K562 (cell line): ENCODE results near the gene RAB17. TPM values are rescaled to one million over a fixed set of nuclear protein-coding genes. Genes with fewer than 3 reads are reported as not detected.

ENCODE experiments used
- ATAC-seq: fragments of 200-7000 bp; cut with Tn5 transposase; 3 replicates; pipeline ENCODE4 v1.9.1; 2020; ENCODE audit warnings: moderate library complexity
- BruUV-seq: library from RNA; stranded (reverse); fragments of 400-500 nt; replicated peaks from 2 replicates; lab custom pipeline; 2021; lab: Mats Ljungman, UMichigan
- CTCF ChIA-PET: fragments of 300-600 bp; formaldehyde crosslinking; extraction: SDS; loops from one replicate; lab custom pipeline; 2021; ENCODE audit warnings: low intra/inter-chr PET ratio; lab: Yijun Ruan, JAX
- POLR2A ChIA-PET: fragments of 300-600, 350-650 bp; sonication (Branson Sonifier 250); formaldehyde crosslinking; extraction: SDS; loops from one replicate; lab custom pipeline; 2021; ENCODE audit warnings: antibody characterized with exemption, inconsistent platforms; lab: Yijun Ruan, JAX
- DNase-seq, 4 experiments: peaks; one replicate each; pipeline versions ENCODE4 v3.0.0 to v3.0.0-alpha.2; 2011 to 2018; ENCODE audit warnings: low spot score in 3 of 4, mixed read lengths in 3 of 4; ENCODE audit errors: extremely low read depth in 1 of 4
- FAIRE-seq: peaks from 2 replicates; lab custom pipeline; 2011; peaks lifted over from hg19 to GRCh38; lab: Jason Lieb, UNC
- H2AFZ ChIP-seq: 2 replicates; pipeline ENCODE4 v1.6.0; 2011; ENCODE audit warnings: low read depth, low read length, control low read depth, inconsistent platforms
- H3K27ac ChIP-seq: fragments of 200-600 bp; 3 replicates; pipeline ENCODE4 v1.8.0; 2011; ENCODE audit warnings: low read depth, mild to moderate bottlenecking, control low read depth, inconsistent platforms, low read length, moderate library complexity, mixed read lengths; ENCODE audit errors: extremely low read depth
- H3K27me3 ChIP-seq, 2 experiments: fragments of 300-600 bp in 1 of 2; 2 replicates in 1 of 2; 3 replicates in 1 of 2; pipeline versions ENCODE4 v1.6.0 to v1.8.0; 2011; ENCODE audit warnings: inconsistent platforms in 2 of 2, low read length in 2 of 2, mild to moderate bottlenecking in 1 of 2, mixed read lengths in 1 of 2, moderate library complexity in 1 of 2; ENCODE audit not compliant: control insufficient read depth in 2 of 2, insufficient read depth in 2 of 2
- H3K36me3 ChIP-seq: fragments of 300-600 bp; 3 replicates; pipeline ENCODE4 v1.8.0; 2011; ENCODE audit warnings: mild to moderate bottlenecking, low read length, inconsistent platforms; ENCODE audit not compliant: control insufficient read depth, insufficient read depth
- H3K4me1 ChIP-seq, 2 experiments: fragments of 200-600 bp in 1 of 2; replicated peaks in 1 of 2; 2 replicates in 1 of 2; 3 replicates in 1 of 2; pipeline versions ENCODE4 v1.5.1 to v1.8.0; 2011; ENCODE audit warnings: inconsistent platforms in 2 of 2, low read length in 2 of 2, mild to moderate bottlenecking in 1 of 2, mixed read lengths in 1 of 2, moderate library complexity in 1 of 2; ENCODE audit not compliant: control insufficient read depth in 2 of 2, insufficient read depth in 2 of 2
- H3K4me2 ChIP-seq: 2 replicates; pipeline ENCODE4 v1.6.1; 2011; ENCODE audit warnings: low read length, control low read depth, inconsistent platforms, mixed read lengths; ENCODE audit not compliant: insufficient read depth
- H3K4me3 ChIP-seq: fragments of 200-600 bp; sonication (generic), shearing (Covaris generic); 2 replicates; pipeline ENCODE4 v1.5.1; 2016; ENCODE audit warnings: control low read depth, inconsistent platforms
- H3K79me2 ChIP-seq: fragments of 200-600 bp; 3 replicates; pipeline ENCODE4 v1.8.0; 2011; ENCODE audit warnings: low read length, inconsistent platforms; ENCODE audit not compliant: control insufficient read depth, insufficient read depth
- H3K9ac ChIP-seq, 2 experiments: 2 replicates each; pipeline versions ENCODE4 v1.6.0 to v1.6.1; 2011; ENCODE audit warnings: low read depth in 2 of 2, low read length in 2 of 2, control low read depth in 1 of 2, inconsistent platforms in 1 of 2, mild to moderate bottlenecking in 1 of 2, mixed read lengths in 1 of 2; ENCODE audit not compliant: insufficient read depth in 1 of 2
- H3K9me1 ChIP-seq: one replicate; pipeline ENCODE4 v1.6.0; 2011; ENCODE audit warnings: inconsistent platforms, mild to moderate bottlenecking, low read length, moderate library complexity; ENCODE audit not compliant: control insufficient read depth, insufficient read depth
- H3K9me3 ChIP-seq: replicated peaks from 2 replicates; pipeline ENCODE4 v1.5.1; 2011; ENCODE audit warnings: low read depth, low read length, inconsistent platforms; ENCODE audit not compliant: control insufficient read depth, insufficient read depth
- H4K20me1 ChIP-seq: replicated peaks from 2 replicates; pipeline ENCODE4 v1.6.1; 2011; ENCODE audit warnings: low read length, inconsistent platforms, mixed read lengths; ENCODE audit not compliant: control insufficient read depth, insufficient read depth
- CCAR2 ChIP-seq: fragments of 200-400 bp; formaldehyde crosslinking; IDR thresholded peaks from 2 replicates; pipeline ENCODE4 v1.6.1; 2017; ENCODE audit warnings: mild to moderate bottlenecking, low read depth, low read length
- CREB1 ChIP-seq, 2 experiments: sonication (generic) in 1 of 2; formaldehyde crosslinking in 1 of 2; IDR thresholded peaks; 2 replicates each; pipeline versions ENCODE4 v1.6.1 to v1.8.0; 2012 to 2022; ENCODE audit warnings: inconsistent platforms in 1 of 2, mild to moderate bottlenecking in 1 of 2, missing genetic modification reagents in 1 of 2, moderate library complexity in 1 of 2
- ESRRB ChIP-seq: fragments of 250-450 bp; sonication (Bioruptor Pico); IDR thresholded peaks from 2 replicates; pipeline ENCODE4 v1.5.0; 2020; ENCODE audit warnings: mild to moderate bottlenecking, moderate library complexity, borderline replicate concordance
- KDM4B ChIP-seq, 2 experiments: fragments of 450-650 bp in 1 of 2; sonication (generic) in 1 of 2; IDR thresholded peaks; 2 replicates each; pipeline ENCODE4 v1.6.1; 2016 to 2017; ENCODE audit warnings: borderline replicate concordance in 2 of 2, antibody characterized with exemption in 1 of 2, low read depth in 1 of 2, mild to moderate bottlenecking in 1 of 2
- TEAD2 ChIP-seq: fragments of 450-650 bp; IDR thresholded peaks from 2 replicates; pipeline ENCODE4 v1.6.1; 2016; ENCODE audit warnings: missing genetic modification characterization, control low read depth, missing compliant biosample characterization
- TRIM24 ChIP-seq, 2 experiments: fragments of 450-650 bp; IDR thresholded peaks; 2 replicates each; pipeline ENCODE4 v1.6.1; 2016
- ZNF282 ChIP-seq: sonication (generic); formaldehyde crosslinking; IDR thresholded peaks from 2 replicates; pipeline ENCODE4 v1.8.1; 2023; ENCODE audit warnings: missing genetic modification reagents
- ZNF717 ChIP-seq: fragments of 250-450 bp; sonication (Bioruptor Pico); IDR thresholded peaks from 2 replicates; pipeline ENCODE4 v1.5.0; 2021
- WGBS: fragments of 100-300 bp; shearing (Covaris generic); methylation state at CpG from one replicate; pipeline ENCODE4 v1.1.6; 2016; ENCODE audit warnings: low coverage, mixed read lengths; ENCODE audit not compliant: insufficient coverage; ENCODE audit errors: missing lambda C conversion rate; 5-methylcytosine and 5-hydroxymethylcytosine counted together
- in situ Hi-C: fragments of 300-500 bp; cut with MboI; formaldehyde crosslinking; loops from 4 replicates; pipeline ENCODE4 v1.15.0; 2018; ENCODE audit warnings: inconsistent platforms, mixed read lengths
- intact Hi-C: fragments of 100-400 bp; cut with micrococcal nuclease; formaldehyde crosslinking; loops from 2 replicates; pipeline ENCODE4 v1.14.2; 2022
- polyA plus RNA-seq, 8 experiments: library from polyadenylated mRNA; depleted of rRNA in 4 of 8; stranded (reverse) in 5 of 8; unstranded in 3 of 8; fragments of >200 nt; fragmentation: Nextera tagmentation in 2 of 8; fragmentation: Illumina TruSeq in 1 of 8; extraction: Ambion mirVana in 2 of 8; extraction: Trizol in 1 of 8; gene quantifications; 2 replicates each; pipeline versions ENCODE4 v1.2.1 to v1.2.3, GENCODE V29; 2011 to 2014; ENCODE audit warnings: inconsistent platforms in 1 of 8, missing spikeins in 1 of 8
- total RNA-seq, 7 experiments: library from RNA; depleted of rRNA in 6 of 7; stranded (reverse); fragments of >200 nt in 6 of 7; fragmentation: Illumina TruSeq in 2 of 7; extraction: Trizol in 2 of 7; gene quantifications; 2 replicates each; pipeline versions ENCODE4 v1.2.1 to v1.2.3, GENCODE V29; 2011 to 2021; ENCODE audit warnings: low replicate concordance in 1 of 7
- TF ChIP-seq, protein P1 (sequence below): fragments of 250-450 bp; sonication (Bioruptor Pico); IDR thresholded peaks from 2 replicates; pipeline ENCODE4 v1.9.0; 2021; ENCODE audit warnings: mild to moderate bottlenecking, inconsistent platforms
- TF ChIP-seq, protein P2 (sequence below): fragments of 250-450 bp; sonication (Bioruptor Pico); IDR thresholded peaks from 2 replicates; pipeline ENCODE4 v1.5.0; 2022; ENCODE audit warnings: mild to moderate bottlenecking
- TF ChIP-seq, protein P3 (sequence below), 3 experiments: IDR thresholded peaks in 2 of 3; conservative IDR thresholded peaks in 1 of 3; 2 replicates each; pipeline ENCODE4 v1.5.1; 2011 to 2012; ENCODE audit warnings: low read length in 3 of 3, mild to moderate bottlenecking in 3 of 3, control low read depth in 2 of 3, improper control_type of control experiment in 1 of 3, inconsistent platforms in 1 of 3, low read depth in 1 of 3, mixed read lengths in 1 of 3, moderate library complexity in 1 of 3; ENCODE audit not compliant: insufficient read depth in 2 of 3

Gene RAB17
- total and polyA plus RNA-seq, 9 of the 15 experiments (the other 6 are each of a cell fraction or from before 2014, with no cell fraction given): 0.13 TPM; not detected in 8

DNA sequence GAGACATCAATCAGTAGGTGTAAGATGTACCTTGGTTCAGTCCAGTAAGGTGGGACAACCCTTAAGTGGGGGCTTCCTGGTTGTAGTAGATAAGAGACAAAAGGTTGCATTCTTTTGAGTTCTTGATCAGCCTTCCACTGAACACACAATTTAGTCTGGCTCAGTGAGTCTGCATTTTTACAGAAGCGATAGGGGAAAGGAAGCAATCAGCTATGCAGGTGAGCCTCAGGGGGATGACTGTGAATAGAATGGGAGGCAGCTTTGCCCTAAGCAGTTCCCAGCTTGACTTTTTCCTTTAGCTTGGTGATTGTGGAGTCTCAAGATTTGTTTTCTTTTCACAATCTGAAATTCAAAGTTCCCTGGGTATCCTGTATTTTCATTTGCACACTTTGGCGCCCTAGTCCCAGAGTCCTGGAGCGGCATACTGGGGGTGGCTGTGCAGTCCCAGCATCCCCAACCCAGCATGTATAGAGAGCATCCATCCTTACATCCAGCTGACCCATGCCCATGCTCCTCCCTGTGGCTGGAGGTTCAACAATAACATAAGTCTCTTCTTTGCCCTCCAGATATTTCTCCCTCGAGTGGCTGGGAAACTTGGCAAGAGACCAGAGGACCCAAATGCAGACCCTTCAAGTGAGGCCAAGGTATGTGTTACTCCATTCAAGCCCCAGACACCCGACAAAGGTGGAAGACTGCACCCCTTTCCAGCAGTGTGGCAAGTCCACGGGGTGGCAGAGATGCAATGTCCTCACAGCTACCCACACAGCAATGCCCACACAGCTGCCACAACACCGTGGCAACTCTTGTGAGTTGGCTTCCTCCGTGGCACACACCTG, 44.3 kb downstream of the RAB17 start (continued):
- TF ChIP-seq, protein P1, sequence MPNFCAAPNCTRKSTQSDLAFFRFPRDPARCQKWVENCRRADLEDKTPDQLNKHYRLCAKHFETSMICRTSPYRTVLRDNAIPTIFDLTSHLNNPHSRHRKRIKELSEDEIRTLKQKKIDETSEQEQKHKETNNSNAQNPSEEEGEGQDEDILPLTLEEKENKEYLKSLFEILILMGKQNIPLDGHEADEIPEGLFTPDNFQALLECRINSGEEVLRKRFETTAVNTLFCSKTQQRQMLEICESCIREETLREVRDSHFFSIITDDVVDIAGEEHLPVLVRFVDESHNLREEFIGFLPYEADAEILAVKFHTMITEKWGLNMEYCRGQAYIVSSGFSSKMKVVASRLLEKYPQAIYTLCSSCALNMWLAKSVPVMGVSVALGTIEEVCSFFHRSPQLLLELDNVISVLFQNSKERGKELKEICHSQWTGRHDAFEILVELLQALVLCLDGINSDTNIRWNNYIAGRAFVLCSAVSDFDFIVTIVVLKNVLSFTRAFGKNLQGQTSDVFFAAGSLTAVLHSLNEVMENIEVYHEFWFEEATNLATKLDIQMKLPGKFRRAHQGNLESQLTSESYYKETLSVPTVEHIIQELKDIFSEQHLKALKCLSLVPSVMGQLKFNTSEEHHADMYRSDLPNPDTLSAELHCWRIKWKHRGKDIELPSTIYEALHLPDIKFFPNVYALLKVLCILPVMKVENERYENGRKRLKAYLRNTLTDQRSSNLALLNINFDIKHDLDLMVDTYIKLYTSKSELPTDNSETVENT (CRISPR knock-in tag): no peak

DNA sequence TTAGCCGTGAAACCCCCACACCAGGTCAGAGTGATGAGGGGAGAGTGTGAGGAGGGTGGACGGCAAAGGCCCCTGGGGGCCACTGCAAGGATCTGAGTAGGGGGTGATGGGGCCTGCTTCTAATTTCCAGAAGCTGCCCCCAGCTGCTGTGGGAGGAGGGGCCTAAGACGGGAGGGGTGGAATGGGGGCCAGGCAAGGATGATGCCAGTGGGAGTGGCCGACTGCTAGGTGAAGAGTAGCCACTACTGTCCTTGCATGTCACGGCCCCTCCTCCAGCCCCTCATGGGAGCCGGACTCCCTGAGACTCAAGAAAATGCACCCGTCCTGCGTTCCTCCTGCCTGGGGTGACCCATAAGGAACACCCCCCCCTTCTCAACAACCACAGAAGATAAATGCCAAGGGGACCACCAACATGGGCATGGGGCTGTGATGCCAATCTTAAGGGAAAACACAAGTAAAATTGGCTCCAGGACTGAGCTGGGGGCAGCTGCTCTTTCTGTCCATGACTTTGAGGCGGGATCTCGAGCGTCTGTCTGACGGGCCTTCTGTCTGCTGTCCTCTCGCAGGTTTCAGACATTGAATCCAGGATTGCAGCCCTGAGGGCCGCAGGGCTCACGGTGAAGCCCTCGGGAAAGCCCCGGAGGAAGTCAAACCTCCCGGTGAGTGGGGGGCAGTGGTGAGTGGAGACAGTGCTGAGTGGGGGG, 48.4 kb downstream of the RAB17 start:
- POLR2A ChIA-PET: interaction anchor here (0.7 kb wide), 1 partner anchor 618 kb away, joined by 4 read pairs; no protein-coding TSS in a partner anchor
- Histone ChIP-seq H3K27ac (no peak overlapping the region), H3K79me2 (no peaks in the 10 kb centered on the region), H3K9me3 (no peaks in the 10 kb centered on the region), H2AFZ (no peak overlapping the region), H3K4me2 (no peak overlapping the region), H4K20me1 (no peaks in the 10 kb centered on the region), H3K9me1 (no peaks in the 10 kb centered on the region), H3K9ac (no peak overlapping the region), H3K4me1 (no peaks in the 10 kb centered on the region; a peak in 1 of 5 replicates), H3K27me3 (peaks cover 4 to 44% of the 10 kb centered on the region in 2 experiments; a peak in 2 of 5 replicates), H3K36me3 (no peaks in the 10 kb centered on the region), H3K4me3 (no peak overlapping the region)
- in situ Hi-C loops: no loop called here
- BruUV-seq: no TSS peak
- ATAC-seq (no peak), DNase-seq (no peak), FAIRE-seq (no peak)
- WGBS: 19% methylated on average over 12 of the region's 18 CpGs
- CTCF ChIA-PET: no interaction called here
- intact Hi-C loops: no loop called here
- TF ChIP-seq TRIM24 (IDR thresholded peaks at IDR 0.05): no peak
- no peak for TF ChIP-seq ESRRB
- TF ChIP-seq, protein P2, sequence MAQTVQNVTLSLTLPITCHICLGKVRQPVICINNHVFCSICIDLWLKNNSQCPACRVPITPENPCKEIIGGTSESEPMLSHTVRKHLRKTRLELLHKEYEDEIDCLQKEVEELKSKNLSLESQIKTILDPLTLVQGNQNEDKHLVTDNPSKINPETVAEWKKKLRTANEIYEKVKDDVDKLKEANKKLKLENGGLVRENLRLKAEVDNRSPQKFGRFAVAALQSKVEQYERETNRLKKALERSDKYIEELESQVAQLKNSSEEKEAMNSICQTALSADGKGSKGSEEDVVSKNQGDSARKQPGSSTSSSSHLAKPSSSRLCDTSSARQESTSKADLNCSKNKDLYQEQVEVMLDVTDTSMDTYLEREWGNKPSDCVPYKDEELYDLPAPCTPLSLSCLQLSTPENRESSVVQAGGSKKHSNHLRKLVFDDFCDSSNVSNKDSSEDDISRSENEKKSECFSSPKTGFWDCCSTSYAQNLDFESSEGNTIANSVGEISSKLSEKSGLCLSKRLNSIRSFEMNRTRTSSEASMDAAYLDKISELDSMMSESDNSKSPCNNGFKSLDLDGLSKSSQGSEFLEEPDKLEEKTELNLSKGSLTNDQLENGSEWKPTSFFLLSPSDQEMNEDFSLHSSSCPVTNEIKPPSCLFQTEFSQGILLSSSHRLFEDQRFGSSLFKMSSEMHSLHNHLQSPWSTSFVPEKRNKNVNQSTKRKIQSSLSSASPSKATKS (CRISPR knock-in tag): no peak
- TF ChIP-seq, protein P3, sequence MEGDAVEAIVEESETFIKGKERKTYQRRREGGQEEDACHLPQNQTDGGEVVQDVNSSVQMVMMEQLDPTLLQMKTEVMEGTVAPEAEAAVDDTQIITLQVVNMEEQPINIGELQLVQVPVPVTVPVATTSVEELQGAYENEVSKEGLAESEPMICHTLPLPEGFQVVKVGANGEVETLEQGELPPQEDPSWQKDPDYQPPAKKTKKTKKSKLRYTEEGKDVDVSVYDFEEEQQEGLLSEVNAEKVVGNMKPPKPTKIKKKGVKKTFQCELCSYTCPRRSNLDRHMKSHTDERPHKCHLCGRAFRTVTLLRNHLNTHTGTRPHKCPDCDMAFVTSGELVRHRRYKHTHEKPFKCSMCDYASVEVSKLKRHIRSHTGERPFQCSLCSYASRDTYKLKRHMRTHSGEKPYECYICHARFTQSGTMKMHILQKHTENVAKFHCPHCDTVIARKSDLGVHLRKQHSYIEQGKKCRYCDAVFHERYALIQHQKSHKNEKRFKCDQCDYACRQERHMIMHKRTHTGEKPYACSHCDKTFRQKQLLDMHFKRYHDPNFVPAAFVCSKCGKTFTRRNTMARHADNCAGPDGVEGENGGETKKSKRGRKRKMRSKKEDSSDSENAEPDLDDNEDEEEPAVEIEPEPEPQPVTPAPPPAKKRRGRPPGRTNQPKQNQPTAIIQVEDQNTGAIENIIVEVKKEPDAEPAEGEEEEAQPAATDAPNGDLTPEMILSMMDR (IDR thresholded peaks at IDR 0.05 in 2 of 3, conservative IDR thresholded peaks at IDR 0.05 in 1 of 3; ENCODE audit: insufficient read depth in 2 of 3, low read depth in 1 of 3, low read length in 3 of 3): no peak
- no peak for TF ChIP-seq CREB1 (IDR thresholded peaks at IDR 0.05)
- TF ChIP-seq CREB1 (CRISPR knock-in tag; IDR thresholded peaks at IDR 0.05): no peak
- no peak for TF ChIP-seq CCAR2
- no peak for TF ChIP-seq ZNF717 (CRISPR knock-in tag)
- TF ChIP-seq TEAD2 (tag): no peak
- no peak for TF ChIP-seq KDM4B (IDR thresholded peaks at IDR 0.05; ENCODE audit: borderline replicate concordance in 2 of 2, low read depth in 1 of 2)
- no peak for TF ChIP-seq ZNF282 (CRISPR knock-in tag)
